HL-60 (cell line): ENCODE data around the gene MTMR11.

Experiments used
- CTCF ChIP-seq: IDR thresholded peaks from one replicate; pipeline ENCODE4 v1.5.1; 2011; ENCODE audit warnings: low read length, control low read depth, inconsistent platforms; ENCODE audit not compliant: insufficient read depth
- GABPA ChIP-seq: IDR thresholded peaks from 2 replicates; pipeline ENCODE4 v1.6.1; 2012; ENCODE audit warnings: low read depth
- POLR2AphosphoS5 ChIP-seq: IDR thresholded peaks from 2 replicates; pipeline ENCODE4 v1.6.1; 2012; ENCODE audit warnings: low read depth
- REST ChIP-seq: IDR thresholded peaks from 2 replicates; pipeline ENCODE4 v1.6.1; 2012; ENCODE audit warnings: low read depth; ENCODE audit not compliant: insufficient replicate concordance
- SPI1 ChIP-seq: IDR thresholded peaks from 2 replicates; pipeline ENCODE4 v1.6.1; 2012; ENCODE audit warnings: low read depth, mild to moderate bottlenecking, borderline replicate concordance

GRCh38 chr1:149936992-149937705, 470 bp upstream of the MTMR11 start:
- TF ChIP-seq CTCF: no peak
- TF ChIP-seq POLR2AphosphoS5: no peak
- no peak for TF ChIP-seq REST
- TF ChIP-seq GABPA: no peak
- no peak for TF ChIP-seq SPI1
